ENCODE measurements around the gene PPIP5K2.

- TF ChIP-seq CTCF (IDR thresholded peaks at IDR 0.05) (no peak), POLR2A (IDR thresholded peaks at IDR 0.05) (no peak)
These were observed 28.1 kb downstream of the PPIP5K2 start for GRCh38 chr5:103148213-103148612.

Measured in right lobe of liver (tissue), 4 donors.